GM23338 (cell line): Measurements from ENCODE around the gene FAF2.

Experiments
- CREB1 ChIP-seq: fragments of 250-450 bp; sonication (Bioruptor Pico); IDR thresholded peaks from 2 replicates; pipeline ENCODE4 v1.5.0; 2020; ENCODE audit warnings: low read depth, mild to moderate bottlenecking, moderate library complexity
- EZH2 ChIP-seq: fragments of 200-600 bp; sonication (generic); IDR thresholded peaks from one replicate; pipeline ENCODE4 v1.8.0; 2017; ENCODE audit warnings: antibody characterized with exemption, mild to moderate bottlenecking, low read depth; ENCODE audit not compliant: unreplicated experiment
- EZH2phosphoT487 ChIP-seq: fragments of 200-600 bp; sonication (generic); IDR thresholded peaks from one replicate; pipeline ENCODE4 v1.8.1; 2018; ENCODE audit warnings: antibody characterized with exemption; ENCODE audit not compliant: unreplicated experiment
- JUNB ChIP-seq: IDR thresholded peaks from one replicate; pipeline ENCODE4 v1.6.1; 2016; ENCODE audit warnings: antibody characterized with exemption; ENCODE audit not compliant: unreplicated experiment
- NANOG ChIP-seq: IDR thresholded peaks from 2 replicates; pipeline ENCODE4 v1.6.1; 2016; ENCODE audit warnings: antibody characterized with exemption, borderline replicate concordance
- POLR2AphosphoS5 ChIP-seq: IDR thresholded peaks from 2 replicates; pipeline ENCODE4 v1.6.1; 2016; ENCODE audit warnings: antibody characterized with exemption, low read depth
- STAT1 ChIP-seq: IDR thresholded peaks from one replicate; pipeline ENCODE4 v1.6.1; 2016; ENCODE audit warnings: antibody characterized with exemption; ENCODE audit not compliant: unreplicated experiment
- ZNF114 ChIP-seq: fragments of 250-450 bp; sonication (Bioruptor Pico); IDR thresholded peaks from 2 replicates; pipeline ENCODE4 v1.5.0; 2020; ENCODE audit warnings: mild to moderate bottlenecking, moderate library complexity
- ZNF331 ChIP-seq: fragments of 250-450 bp; sonication (Bioruptor Pico); IDR thresholded peaks from 2 replicates; pipeline ENCODE4 v1.5.0; 2020; ENCODE audit warnings: low read depth, mild to moderate bottlenecking, moderate library complexity
- TF ChIP-seq, protein P1 (sequence below): IDR thresholded peaks from one replicate; pipeline ENCODE4 v1.6.1; 2018; ENCODE audit warnings: antibody characterized with exemption; ENCODE audit not compliant: unreplicated experiment
- TF ChIP-seq, protein P2 (sequence below), 2 experiments: fragments of 200-600 bp in 1 of 2; sonication (generic) in 1 of 2; conservative IDR thresholded peaks; 2 replicates each; pipeline versions ENCODE4 v1.5.1 to v1.6.1; 2016 to 2017; ENCODE audit warnings: antibody characterized with exemption in 2 of 2, low read depth in 2 of 2, mild to moderate bottlenecking in 2 of 2, moderate library complexity in 1 of 2
- TF ChIP-seq, protein P3 (sequence below): fragments of 250-450 bp; sonication (Bioruptor Pico); IDR thresholded peaks from 2 replicates; pipeline ENCODE4 v1.5.0; 2020; ENCODE audit warnings: mild to moderate bottlenecking, moderate library complexity
- TF ChIP-seq, protein P4 (sequence below): IDR thresholded peaks from 2 replicates; pipeline ENCODE4 v1.6.1; 2016; ENCODE audit warnings: antibody characterized with exemption

DNA sequence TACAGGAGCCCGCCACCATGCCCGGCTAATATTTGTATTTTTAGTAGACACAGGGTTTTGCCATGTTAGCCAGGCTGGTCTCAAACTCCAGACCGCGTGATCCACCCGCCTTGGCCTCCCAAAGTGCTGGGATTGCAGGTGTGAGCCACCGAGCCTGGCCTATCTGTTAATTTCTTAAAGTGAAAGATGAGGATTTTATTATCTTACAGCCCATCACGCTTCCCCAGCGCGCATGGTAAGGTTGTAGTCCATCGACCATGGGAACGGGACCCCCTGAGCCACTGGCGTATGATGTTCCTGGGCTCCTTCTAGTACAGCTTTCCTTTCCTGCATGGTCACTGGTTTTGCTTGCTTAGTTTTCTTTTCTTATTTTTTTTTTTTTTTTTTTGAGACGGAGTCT lies 109.7 kb downstream of the FAF2 start:
- TF ChIP-seq, protein P1, sequence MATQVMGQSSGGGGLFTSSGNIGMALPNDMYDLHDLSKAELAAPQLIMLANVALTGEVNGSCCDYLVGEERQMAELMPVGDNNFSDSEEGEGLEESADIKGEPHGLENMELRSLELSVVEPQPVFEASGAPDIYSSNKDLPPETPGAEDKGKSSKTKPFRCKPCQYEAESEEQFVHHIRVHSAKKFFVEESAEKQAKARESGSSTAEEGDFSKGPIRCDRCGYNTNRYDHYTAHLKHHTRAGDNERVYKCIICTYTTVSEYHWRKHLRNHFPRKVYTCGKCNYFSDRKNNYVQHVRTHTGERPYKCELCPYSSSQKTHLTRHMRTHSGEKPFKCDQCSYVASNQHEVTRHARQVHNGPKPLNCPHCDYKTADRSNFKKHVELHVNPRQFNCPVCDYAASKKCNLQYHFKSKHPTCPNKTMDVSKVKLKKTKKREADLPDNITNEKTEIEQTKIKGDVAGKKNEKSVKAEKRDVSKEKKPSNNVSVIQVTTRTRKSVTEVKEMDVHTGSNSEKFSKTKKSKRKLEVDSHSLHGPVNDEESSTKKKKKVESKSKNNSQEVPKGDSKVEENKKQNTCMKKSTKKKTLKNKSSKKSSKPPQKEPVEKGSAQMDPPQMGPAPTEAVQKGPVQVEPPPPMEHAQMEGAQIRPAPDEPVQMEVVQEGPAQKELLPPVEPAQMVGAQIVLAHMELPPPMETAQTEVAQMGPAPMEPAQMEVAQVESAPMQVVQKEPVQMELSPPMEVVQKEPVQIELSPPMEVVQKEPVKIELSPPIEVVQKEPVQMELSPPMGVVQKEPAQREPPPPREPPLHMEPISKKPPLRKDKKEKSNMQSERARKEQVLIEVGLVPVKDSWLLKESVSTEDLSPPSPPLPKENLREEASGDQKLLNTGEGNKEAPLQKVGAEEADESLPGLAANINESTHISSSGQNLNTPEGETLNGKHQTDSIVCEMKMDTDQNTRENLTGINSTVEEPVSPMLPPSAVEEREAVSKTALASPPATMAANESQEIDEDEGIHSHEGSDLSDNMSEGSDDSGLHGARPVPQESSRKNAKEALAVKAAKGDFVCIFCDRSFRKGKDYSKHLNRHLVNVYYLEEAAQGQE: no peak
- TF ChIP-seq POLR2AphosphoS5 (no peak), ZNF331 (CRISPR knock-in tag) (no peak), JUNB (no peak), EZH2phosphoT487 (no peak), CREB1 (CRISPR knock-in tag) (no peak), EZH2 (no peak), STAT1 (no peak), NANOG (no peak), ZNF114 (CRISPR knock-in tag) (no peak)
- TF ChIP-seq, protein P2, sequence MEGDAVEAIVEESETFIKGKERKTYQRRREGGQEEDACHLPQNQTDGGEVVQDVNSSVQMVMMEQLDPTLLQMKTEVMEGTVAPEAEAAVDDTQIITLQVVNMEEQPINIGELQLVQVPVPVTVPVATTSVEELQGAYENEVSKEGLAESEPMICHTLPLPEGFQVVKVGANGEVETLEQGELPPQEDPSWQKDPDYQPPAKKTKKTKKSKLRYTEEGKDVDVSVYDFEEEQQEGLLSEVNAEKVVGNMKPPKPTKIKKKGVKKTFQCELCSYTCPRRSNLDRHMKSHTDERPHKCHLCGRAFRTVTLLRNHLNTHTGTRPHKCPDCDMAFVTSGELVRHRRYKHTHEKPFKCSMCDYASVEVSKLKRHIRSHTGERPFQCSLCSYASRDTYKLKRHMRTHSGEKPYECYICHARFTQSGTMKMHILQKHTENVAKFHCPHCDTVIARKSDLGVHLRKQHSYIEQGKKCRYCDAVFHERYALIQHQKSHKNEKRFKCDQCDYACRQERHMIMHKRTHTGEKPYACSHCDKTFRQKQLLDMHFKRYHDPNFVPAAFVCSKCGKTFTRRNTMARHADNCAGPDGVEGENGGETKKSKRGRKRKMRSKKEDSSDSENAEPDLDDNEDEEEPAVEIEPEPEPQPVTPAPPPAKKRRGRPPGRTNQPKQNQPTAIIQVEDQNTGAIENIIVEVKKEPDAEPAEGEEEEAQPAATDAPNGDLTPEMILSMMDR (conservative IDR thresholded peaks at IDR 0.05; ENCODE audit: low read depth in 2 of 2): no peak
- TF ChIP-seq, protein P3, sequence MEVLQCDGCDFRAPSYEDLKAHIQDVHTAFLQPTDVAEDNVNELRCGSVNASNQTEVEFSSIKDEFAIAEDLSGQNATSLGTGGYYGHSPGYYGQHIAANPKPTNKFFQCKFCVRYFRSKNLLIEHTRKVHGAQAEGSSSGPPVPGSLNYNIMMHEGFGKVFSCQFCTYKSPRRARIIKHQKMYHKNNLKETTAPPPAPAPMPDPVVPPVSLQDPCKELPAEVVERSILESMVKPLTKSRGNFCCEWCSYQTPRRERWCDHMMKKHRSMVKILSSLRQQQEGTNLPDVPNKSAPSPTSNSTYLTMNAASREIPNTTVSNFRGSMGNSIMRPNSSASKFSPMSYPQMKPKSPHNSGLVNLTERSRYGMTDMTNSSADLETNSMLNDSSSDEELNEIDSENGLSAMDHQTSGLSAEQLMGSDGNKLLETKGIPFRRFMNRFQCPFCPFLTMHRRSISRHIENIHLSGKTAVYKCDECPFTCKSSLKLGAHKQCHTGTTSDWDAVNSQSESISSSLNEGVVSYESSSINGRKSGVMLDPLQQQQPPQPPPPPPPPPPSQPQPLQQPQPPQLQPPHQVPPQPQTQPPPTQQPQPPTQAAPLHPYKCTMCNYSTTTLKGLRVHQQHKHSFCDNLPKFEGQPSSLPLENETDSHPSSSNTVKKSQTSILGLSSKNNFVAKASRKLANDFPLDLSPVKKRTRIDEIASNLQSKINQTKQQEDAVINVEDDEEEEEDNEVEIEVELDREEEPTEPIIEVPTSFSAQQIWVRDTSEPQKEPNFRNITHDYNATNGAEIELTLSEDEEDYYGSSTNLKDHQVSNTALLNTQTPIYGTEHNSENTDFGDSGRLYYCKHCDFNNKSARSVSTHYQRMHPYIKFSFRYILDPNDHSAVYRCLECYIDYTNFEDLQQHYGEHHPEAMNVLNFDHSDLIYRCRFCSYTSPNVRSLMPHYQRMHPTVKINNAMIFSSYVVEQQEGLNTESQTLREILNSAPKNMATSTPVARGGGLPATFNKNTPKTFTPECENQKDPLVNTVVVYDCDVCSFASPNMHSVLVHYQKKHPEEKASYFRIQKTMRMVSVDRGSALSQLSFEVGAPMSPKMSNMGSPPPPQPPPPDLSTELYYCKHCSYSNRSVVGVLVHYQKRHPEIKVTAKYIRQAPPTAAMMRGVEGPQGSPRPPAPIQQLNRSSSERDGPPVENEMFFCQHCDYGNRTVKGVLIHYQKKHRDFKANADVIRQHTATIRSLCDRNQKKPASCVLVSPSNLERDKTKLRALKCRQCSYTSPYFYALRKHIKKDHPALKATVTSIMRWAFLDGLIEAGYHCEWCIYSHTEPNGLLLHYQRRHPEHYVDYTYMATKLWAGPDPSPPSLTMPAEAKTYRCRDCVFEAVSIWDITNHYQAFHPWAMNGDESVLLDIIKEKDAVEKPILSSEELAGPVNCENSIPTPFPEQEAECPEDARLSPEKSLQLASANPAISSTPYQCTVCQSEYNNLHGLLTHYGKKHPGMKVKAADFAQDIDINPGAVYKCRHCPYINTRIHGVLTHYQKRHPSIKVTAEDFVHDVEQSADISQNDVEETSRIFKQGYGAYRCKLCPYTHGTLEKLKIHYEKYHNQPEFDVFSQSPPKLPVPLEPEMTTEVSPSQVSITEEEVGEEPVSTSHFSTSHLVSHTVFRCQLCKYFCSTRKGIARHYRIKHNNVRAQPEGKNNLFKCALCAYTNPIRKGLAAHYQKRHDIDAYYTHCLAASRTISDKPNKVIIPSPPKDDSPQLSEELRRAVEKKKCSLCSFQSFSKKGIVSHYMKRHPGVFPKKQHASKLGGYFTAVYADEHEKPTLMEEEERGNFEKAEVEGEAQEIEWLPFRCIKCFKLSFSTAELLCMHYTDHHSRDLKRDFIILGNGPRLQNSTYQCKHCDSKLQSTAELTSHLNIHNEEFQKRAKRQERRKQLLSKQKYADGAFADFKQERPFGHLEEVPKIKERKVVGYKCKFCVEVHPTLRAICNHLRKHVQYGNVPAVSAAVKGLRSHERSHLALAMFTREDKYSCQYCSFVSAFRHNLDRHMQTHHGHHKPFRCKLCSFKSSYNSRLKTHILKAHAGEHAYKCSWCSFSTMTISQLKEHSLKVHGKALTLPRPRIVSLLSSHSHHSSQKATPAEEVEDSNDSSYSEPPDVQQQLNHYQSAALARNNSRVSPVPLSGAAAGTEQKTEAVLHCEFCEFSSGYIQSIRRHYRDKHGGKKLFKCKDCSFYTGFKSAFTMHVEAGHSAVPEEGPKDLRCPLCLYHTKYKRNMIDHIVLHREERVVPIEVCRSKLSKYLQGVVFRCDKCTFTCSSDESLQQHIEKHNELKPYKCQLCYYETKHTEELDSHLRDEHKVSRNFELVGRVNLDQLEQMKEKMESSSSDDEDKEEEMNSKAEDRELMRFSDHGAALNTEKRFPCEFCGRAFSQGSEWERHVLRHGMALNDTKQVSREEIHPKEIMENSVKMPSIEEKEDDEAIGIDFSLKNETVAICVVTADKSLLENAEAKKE: no peak
- TF ChIP-seq, protein P4, sequence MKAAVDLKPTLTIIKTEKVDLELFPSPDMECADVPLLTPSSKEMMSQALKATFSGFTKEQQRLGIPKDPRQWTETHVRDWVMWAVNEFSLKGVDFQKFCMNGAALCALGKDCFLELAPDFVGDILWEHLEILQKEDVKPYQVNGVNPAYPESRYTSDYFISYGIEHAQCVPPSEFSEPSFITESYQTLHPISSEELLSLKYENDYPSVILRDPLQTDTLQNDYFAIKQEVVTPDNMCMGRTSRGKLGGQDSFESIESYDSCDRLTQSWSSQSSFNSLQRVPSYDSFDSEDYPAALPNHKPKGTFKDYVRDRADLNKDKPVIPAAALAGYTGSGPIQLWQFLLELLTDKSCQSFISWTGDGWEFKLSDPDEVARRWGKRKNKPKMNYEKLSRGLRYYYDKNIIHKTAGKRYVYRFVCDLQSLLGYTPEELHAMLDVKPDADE: no peak
